Testis (tissue), 3 donors: ENCODE results near the gene ZFYVE28. TPM values are rescaled to one million over a fixed set of nuclear protein-coding genes. Genes with fewer than 3 reads are reported as not detected.

ENCODE experiments used
- DNase-seq: peaks from one replicate; pipeline ENCODE4 v3.0.0-alpha.2; 2019
- H3K27ac ChIP-seq, 2 donors: fragments of 200-600 bp; sonication (generic); one replicate each; pipeline ENCODE4 v1.5.1; 2019
- H3K27me3 ChIP-seq: fragments of 200-600 bp; sonication (generic); one replicate; pipeline ENCODE4 v1.5.1; 2019
- H3K36me3 ChIP-seq: fragments of 200-600 bp; sonication (generic); one replicate; pipeline ENCODE4 v1.5.1; 2017; ENCODE audit warnings: low read depth; ENCODE audit errors: missing control alignments
- H3K4me1 ChIP-seq: fragments of 200-600 bp; sonication (generic); one replicate; pipeline ENCODE4 v1.5.1; 2019
- H3K4me3 ChIP-seq, 2 donors: fragments of 200-600 bp; sonication (generic); one replicate each; pipeline ENCODE4 v1.5.1; 2017 to 2019
- H3K9me3 ChIP-seq: fragments of 200-600 bp; sonication (generic); one replicate; pipeline ENCODE4 v1.5.1; 2017
- CTCF ChIP-seq, 3 experiments: fragments of 450-650 bp in 2 of 3; fragments of 200-600 bp in 1 of 3; sonication (generic) in 1 of 3; IDR thresholded peaks; one replicate each; pipeline ENCODE4 v1.5.1; 2016 to 2019; ENCODE audit warnings: antibody characterized with exemption in 3 of 3, mild to moderate bottlenecking in 2 of 3, moderate library complexity in 1 of 3
- POLR2A ChIP-seq: fragments of 450-650 bp; IDR thresholded peaks from one replicate; pipeline ENCODE4 v1.6.1; 2017; ENCODE audit warnings: antibody characterized with exemption, mild to moderate bottlenecking, moderate library complexity
- WGBS, 2 donors: methylation state at CpG; one replicate each; pipeline ENCODE4 v1.1.5; 2018; 5-methylcytosine and 5-hydroxymethylcytosine counted together
- intact Hi-C: fragments of 100-400 bp; cut with DNase I; formaldehyde crosslinking; loops from one replicate; pipeline ENCODE4 v1.15.1; 2023; ENCODE audit warnings: low total_unique reads
- polyA plus RNA-seq: library from polyadenylated mRNA; stranded (reverse); fragments of 350-450 nt; fragmentation: Illumina TruSeq; extraction: RNeasy Lipid Tissue Mini Kit (QIAGEN cat#74804); gene quantifications from one replicate; pipeline ENCODE4 v1.2.3, GENCODE V29; 2014; ENCODE audit warnings: low read depth, low replicate concordance; ENCODE audit not compliant: insufficient read depth
- total RNA-seq, 2 donors: library from RNA; depleted of rRNA; stranded (reverse); fragments of >200 nt; gene quantifications; one replicate each; pipeline ENCODE4 v1.2.3, GENCODE V29; 2016

ZFYVE28 gene
- total and polyA plus RNA-seq, 3 donors from 2014 or later, result 14.7 to 55.3 (median 40.5) TPM

GRCh38 chr4:2343476-2343875, 75.0 kb downstream of the ZFYVE28 start:
- Histone ChIP-seq H3K4me1 (no peaks in the 10 kb centered on the region), H3K4me3 (no peak overlapping the region), H3K36me3 (no peaks in the 10 kb centered on the region), H3K9me3 (no peaks in the 10 kb centered on the region), H3K27ac (no peak overlapping the region), H3K27me3 (no peaks in the 10 kb centered on the region)
- WGBS, 2 donors, result 90 to 100% methylated on average over 1 to 2 of the region's 2 CpGs
- no peak for TF ChIP-seq CTCF (IDR thresholded peaks at IDR 0.05)
- TF ChIP-seq POLR2A, result no peak
- peak; percentile 10 for DNase-seq
- intact Hi-C loops, result no loop called here

GRCh38 chr4:2341911-2342652, 76.4 kb downstream of the ZFYVE28 start:
- Histone ChIP-seq H3K27me3 (no peaks in the 10 kb centered on the region), H3K27ac (no peak overlapping the region), H3K4me3 (no peak overlapping the region), H3K9me3 (no peaks in the 10 kb centered on the region), H3K36me3 (no peaks in the 10 kb centered on the region), H3K4me1 (no peaks in the 10 kb centered on the region)
- WGBS, 2 donors, result 88 to 93% methylated on average over 7 to 16 of the region's 16 CpGs
- peak; percentile 8 for DNase-seq
- intact Hi-C loops, result no loop called here
- TF ChIP-seq POLR2A (no peak), CTCF (IDR thresholded peaks at IDR 0.05) (no peak)

GRCh38 chr4:2341261-2341841, 77.1 kb downstream of the ZFYVE28 start:
- WGBS, 2 donors, result 94 to 96% methylated on average over 13 to 28 of the region's 28 CpGs

GRCh38 chr4:2340272-2341061, 78.0 kb downstream of the ZFYVE28 start:
- intact Hi-C loops, result no loop called here
- H3K36me3 ChIP-seq, result no peaks in the 10 kb centered on the region
- no peak overlapping the region for H3K4me3 ChIP-seq
- H3K27me3 ChIP-seq, result no peaks in the 10 kb centered on the region
- DNase-seq, result peak; percentile 8
- TF ChIP-seq POLR2A (no peak), CTCF (IDR thresholded peaks at IDR 0.05) (no peak)
- WGBS, 2 donors, result 97% methylated on average over 16 to 27 of the region's 27 CpGs
- H3K4me1 ChIP-seq, result no peaks in the 10 kb centered on the region
- no peaks in the 10 kb centered on the region for H3K9me3 ChIP-seq
- H3K27ac ChIP-seq, result no peak overlapping the region

More at GRCh38 chr4:2341261-2341841, 77.1 kb downstream of the ZFYVE28 start:
- DNase-seq, result peak; percentile 9
- TF ChIP-seq CTCF (IDR thresholded peaks at IDR 0.05), result no peak
- no peak for TF ChIP-seq POLR2A
- Histone ChIP-seq H3K9me3 (no peaks in the 10 kb centered on the region), H3K4me1 (no peaks in the 10 kb centered on the region), H3K36me3 (no peaks in the 10 kb centered on the region), H3K4me3 (no peak overlapping the region), H3K27ac (no peak overlapping the region), H3K27me3 (no peaks in the 10 kb centered on the region)
- intact Hi-C loops, result no loop called here
